T47D (cell line): ENCODE data around the gene HM13.
A peak's percentile ranks its signal among the peaks of the same experiment; 100 is the strongest.
"Not testable (repeated sequence)": the region's sequence is repeated elsewhere in the genome, so short reads cannot be mapped to it uniquely, and the experiment has no call there.

ENCODE experiments used
- DNase-seq, 2 experiments: peaks; one replicate each; pipeline versions ENCODE4 v3.0.0 to v3.0.0-alpha.2; 2011 to 2012; ENCODE audit warnings: low read depth in 1 of 2, low spot score in 1 of 2
- JUND ChIP-seq: IDR thresholded peaks from 2 replicates; pipeline ENCODE4 v1.6.1; 2012; ENCODE audit warnings: low read depth
- in situ Hi-C: cut with HindIII; loops from 2 replicates; pipeline ENCODE4 v1.10.0; 2016; ENCODE audit warnings: low sequenced_read_pairs, low pct_unique_long_range_greater_than_20kb

HM13 gene

DNA sequence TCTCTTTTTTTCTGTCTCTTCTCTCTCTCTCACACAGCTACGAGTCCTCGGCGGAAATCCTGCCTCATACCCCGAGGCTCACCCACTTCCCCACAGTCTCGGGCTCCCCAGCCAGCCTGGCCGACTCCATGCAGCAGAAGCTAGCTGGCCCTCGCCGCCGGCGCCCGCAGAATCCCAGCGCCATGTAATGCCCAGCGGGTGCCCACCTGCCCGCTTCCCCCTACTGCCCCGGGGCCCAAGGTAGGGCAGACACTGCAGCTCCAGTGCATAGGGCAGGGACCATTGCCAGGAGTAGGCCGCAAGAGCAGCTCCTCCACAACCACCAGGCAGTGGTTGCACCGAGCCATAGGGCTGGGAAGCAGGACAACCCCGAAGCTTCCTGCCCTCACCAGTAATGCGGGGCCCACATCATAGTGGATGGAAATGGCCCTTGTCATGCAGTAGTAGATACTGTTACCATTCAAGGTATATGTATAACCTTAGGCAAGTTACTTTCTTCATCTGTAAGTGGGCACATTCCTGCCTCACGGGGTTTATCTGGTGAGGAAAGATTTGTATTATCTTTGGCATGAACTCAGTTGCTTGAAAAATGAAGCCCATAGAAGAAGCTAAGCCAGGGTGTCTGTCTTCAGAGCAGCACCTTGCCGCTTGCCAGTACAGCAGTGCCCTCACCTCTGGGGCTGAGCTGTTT, 53.9 kb downstream of the HM13 start:
- no peak for TF ChIP-seq JUND
- no peak for DNase-seq
- in situ Hi-C loops = no loop called here

DNA sequence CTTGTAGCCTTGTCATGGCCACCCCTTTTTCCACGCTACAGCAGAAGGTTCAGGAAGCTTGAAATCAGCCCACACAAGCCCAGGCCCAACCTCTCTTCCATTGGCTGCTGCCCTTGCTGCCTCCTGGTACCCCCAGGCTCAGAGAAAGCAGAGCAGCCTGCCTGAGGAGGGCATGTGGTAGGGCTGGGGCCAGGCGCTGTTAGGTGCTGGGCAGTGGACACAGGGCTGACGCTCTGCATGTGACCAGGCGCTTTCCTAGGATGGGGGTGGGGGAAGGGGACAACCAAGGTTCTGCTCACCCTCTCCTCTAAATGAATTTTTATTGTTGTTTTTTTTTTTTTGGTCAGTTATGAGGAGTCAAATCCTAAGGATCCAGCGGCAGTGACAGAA, 54.5 kb downstream of the HM13 start:
- DNase-seq = no peak
- TF ChIP-seq JUND = no peak
- in situ Hi-C loops = no loop called here

- in situ Hi-C loops = no loop called here
- no peak for TF ChIP-seq JUND
- DNase-seq = peak in 1 of 2 experiments; percentile 57
Observed at GRCh38 chr20:31569163-31570020, 55.1 kb downstream of the HM13 start.

GRCh38 chr20:31570021-31570463, 55.8 kb downstream of the HM13 start:
- TF ChIP-seq JUND = no peak
- in situ Hi-C loops = no loop called here
- DNase-seq = no peak

- in situ Hi-C loops = no loop called here
- no peak for DNase-seq
Observed at GRCh38 chr20:31570735-31571617, 56.7 kb downstream of the HM13 start.

DNA sequence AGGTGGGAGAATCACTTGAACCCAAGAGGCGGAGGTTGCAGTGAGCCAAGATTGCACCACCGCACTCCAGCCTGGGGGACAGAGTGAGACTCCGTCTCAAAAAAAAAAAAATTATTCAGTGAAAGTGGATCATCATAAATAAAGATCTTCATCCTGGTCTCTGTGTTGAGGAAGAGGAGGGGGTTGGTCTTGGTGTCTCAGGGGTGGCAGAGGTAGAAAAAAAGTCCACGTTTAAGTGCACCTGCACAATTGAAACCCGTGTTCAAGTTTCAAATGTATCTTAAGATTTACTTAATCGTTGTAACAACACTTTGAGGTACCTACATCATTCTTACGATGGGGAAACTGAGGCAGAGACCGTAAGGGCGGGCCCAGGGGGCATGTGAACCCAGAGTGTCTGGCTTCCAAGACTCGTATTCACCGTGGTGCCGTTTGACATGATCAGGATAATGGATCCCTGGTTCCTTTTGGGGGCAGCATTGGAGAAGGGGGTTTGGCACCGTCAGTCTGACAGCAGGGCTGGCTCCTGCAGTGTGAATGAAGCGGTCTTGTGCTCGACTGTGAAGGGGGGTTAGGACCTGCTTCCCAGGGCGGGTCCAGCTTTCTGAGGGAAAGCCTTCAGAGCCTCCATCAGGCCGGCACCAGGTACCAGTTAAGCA, 57.9 kb downstream of the HM13 start:
- DNase-seq = no peak
- in situ Hi-C loops = no loop called here
- no peak for TF ChIP-seq JUND

More at GRCh38 chr20:31570735-31571617, 56.7 kb downstream of the HM13 start:
- no peak for TF ChIP-seq JUND

GRCh38 chr20:31572701-31573554, 58.7 kb downstream of the HM13 start:
- DNase-seq = peak; percentile 73 to 98
- peak; percentile 71; the same call in 1 of the 2 replicates for TF ChIP-seq JUND
- in situ Hi-C loops = no loop called here

DNA sequence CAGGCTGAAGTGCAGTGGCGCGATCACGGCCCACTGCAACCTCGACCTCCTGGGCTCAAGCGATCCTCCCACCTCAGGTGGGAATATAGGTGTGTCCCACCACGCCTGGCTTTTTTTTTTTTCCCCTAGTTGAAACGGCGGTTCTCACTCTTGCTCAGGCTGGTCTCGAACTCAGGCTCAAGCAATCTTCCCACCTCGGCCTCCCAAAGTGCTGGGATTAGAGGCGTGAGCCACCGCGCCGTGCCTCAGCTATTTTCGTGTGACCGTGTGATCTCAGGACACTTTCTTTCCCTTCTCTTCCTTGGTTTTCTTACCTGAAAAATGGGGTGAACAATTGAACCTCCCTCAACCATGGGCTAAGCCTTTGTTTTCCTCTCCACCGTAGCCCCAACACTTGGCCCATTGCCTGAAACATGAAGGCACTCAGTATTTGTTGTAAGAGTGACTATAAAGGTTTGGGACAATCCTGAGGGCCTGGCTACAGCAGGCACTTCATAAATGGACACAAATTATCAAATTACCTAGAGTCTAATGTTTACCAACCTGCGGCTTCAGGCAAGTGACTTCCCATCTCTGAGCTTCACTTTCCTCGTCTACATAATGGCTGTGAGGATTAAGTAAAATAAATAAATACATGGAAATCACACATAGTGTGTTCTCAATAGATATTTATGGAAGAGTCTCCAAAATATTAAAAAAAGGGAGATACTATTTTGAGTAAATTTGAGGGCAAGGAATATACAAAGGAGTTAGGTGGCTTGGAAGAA, 59.5 kb downstream of the HM13 start:
- TF ChIP-seq JUND = no peak
- peak in 1 of 2 experiments; percentile 72 for DNase-seq
- in situ Hi-C loops = no loop called here

GRCh38 chr20:31574986-31575385, 60.7 kb downstream of the HM13 start:
- DNase-seq, in situ Hi-C loops: not testable (repeated sequence)

DNA sequence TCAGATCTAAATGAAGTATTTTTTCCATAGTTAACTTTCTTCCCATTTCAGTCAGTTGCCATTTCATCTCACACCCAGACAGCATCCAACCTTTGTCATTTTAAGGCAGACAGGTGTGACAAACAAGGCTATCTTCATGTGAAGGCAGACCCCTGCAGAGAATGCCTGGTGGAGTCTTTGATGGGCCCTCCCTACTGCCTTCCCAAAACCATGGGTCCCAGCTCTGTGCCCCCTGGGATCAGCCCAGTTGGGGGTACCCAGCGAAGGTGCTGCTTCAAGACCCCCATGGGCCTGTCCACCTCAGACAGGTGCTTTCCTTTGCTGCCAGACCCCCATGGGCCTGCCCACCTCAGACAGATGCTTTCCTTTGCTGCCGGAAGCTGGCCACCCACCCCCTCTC, 62.5 kb downstream of the HM13 start:
- in situ Hi-C loops = no loop called here
- TF ChIP-seq JUND = no peak
- DNase-seq = no peak

DNA sequence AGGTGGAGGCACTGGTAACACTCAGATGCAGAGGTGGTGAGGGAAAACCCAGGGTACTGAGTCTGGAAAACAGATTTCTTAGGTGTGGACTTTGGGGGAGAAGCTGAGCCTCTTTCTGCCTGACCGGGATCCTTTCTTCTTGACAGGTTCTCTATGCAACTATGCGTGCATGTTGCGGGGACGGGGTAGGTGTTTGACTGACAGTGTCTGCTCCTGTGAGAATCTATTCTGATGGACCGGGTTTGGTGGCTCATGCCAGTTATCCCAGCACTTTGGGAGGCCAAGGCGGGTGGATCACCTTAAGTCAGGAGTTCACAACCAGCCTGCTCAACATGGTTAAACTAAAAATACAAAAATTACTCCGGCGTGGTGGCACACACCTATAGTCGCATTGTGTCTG, 63.0 kb downstream of the HM13 start:
- in situ Hi-C loops = no loop called here
- TF ChIP-seq JUND = no peak
- no peak for DNase-seq
